Measurements from ENCODE around the gene MCCC1.

DNA sequence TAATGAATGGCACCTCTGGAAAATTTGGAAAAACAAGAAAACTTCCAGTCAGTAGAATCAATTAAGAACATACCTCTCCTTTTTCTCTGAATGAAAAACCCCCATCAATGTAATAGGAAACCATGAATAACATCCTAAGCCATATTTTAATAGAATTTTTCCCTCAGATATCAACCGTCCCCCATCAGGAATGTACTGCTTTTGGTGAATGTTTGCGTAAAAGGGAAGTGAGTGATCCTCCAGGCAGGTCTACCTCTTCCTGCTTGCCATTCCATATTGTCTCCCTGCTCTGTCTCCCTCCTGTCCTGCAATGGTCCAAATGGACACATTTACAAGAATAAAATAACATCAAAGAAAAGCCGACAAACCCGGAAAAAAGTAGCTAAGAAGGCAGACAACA is 32.4 kb upstream of the MCCC1 start:
- TF ChIP-seq, protein P1, sequence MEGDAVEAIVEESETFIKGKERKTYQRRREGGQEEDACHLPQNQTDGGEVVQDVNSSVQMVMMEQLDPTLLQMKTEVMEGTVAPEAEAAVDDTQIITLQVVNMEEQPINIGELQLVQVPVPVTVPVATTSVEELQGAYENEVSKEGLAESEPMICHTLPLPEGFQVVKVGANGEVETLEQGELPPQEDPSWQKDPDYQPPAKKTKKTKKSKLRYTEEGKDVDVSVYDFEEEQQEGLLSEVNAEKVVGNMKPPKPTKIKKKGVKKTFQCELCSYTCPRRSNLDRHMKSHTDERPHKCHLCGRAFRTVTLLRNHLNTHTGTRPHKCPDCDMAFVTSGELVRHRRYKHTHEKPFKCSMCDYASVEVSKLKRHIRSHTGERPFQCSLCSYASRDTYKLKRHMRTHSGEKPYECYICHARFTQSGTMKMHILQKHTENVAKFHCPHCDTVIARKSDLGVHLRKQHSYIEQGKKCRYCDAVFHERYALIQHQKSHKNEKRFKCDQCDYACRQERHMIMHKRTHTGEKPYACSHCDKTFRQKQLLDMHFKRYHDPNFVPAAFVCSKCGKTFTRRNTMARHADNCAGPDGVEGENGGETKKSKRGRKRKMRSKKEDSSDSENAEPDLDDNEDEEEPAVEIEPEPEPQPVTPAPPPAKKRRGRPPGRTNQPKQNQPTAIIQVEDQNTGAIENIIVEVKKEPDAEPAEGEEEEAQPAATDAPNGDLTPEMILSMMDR (IDR thresholded peaks at IDR 0.05): no peak
- TF ChIP-seq POLR2A (IDR thresholded peaks at IDR 0.05): no peak

All from suprapubic skin (tissue), 3 donors.